HG02840 (cell line): ENCODE measurements around the gene CCDC171.

Experiments used
- ATAC-seq: cut with Tn5 transposase; IDR thresholded peaks from one replicate; pipeline ENCODE4 v1.9.1; 2021; ENCODE audit warnings: mild to moderate bottlenecking, moderate library complexity, moderate number of reproducible peaks; ENCODE audit not compliant: unreplicated experiment, low FRiP score

CCDC171 gene

DNA sequence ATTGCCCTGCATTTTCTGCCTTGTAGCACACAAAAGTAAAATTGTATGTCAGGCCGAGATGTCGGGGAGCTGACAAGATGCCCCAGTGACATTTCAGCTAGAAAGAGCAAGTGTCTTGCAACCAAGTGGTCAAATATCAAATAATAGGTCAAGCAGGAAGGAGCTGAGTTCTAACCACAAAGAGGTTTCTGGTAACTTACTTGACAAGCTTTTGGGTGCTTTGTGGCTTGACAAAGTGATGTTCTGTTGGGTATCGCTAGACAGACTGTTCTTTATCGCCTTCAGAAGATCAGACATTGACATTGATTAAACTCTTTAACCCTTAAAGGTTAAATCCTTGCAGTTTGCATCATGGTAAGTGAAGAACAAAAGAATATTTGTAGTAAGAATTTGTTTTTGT lies 419.9 kb downstream of the CCDC171 start:
- ATAC-seq, result no peak

DNA sequence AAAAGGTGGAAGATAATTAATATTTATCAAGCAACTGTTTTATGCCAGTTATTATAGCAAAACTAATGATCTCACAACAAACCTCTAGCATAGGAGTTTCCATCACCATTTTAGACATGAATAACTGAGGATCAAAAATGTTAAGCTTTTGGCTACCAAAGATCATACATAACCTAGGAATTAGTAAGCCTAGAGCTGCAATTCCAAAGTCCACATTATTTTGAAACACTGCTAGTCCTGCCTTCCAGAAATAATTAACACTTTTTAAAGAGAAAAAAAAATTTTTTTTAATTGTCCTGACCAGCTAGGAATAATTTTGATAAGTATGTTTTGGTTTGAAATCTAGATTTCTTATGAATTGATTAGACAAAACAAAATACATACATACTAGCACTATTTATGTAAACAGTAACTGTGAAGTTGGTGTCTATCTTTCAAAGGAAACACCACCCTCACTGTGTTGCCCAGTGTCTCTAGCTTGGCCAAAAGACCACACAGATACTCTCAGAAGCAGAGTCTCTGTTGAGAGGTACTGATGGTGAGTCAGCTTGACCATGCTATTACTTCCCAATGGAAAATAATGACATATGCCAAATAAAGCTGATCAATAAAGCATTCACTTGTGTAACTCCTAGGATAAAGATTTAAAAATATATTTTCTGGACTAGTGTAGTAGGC lies 422.4 kb downstream of the CCDC171 start:
- ATAC-seq, result no peak

DNA sequence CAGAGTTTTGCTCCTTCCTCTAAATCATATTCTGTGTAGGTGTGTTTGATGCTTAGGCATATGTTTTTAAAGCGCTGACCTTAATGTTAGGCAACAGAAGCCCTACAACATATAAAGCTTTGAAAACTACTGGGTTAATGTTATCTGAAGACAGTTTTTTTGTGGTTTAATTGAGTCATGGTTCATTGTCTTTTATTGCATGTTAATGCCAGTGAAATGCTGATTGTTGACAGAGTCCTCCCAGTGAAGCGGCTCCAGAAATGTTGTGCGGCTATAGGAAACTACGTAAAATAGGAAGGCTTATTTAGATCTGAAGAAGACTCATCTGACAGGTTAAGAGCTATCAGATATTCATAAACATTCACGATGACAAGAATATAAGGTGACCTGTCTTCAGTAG lies 424.6 kb downstream of the CCDC171 start:
- ATAC-seq, result no peak

DNA sequence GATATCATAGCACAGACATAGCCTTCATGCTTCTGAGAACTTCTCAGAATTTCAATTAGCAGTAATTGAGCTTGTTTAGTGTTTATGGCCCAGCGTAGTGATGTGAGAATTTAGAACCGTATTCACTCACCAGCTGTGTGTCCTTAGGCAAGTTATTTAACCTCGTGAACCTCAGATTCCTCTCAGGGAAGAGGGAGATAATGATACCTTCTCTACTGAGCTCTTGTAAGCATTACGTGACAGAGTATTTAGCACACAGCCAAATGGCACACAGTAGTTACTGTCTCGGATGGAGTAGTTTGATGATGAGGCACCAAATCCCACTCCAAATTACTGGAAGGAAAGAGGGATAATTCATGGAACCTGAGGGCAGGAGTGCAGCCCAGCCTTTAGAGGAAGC lies 429.3 kb downstream of the CCDC171 start:
- ATAC-seq, result no peak

DNA sequence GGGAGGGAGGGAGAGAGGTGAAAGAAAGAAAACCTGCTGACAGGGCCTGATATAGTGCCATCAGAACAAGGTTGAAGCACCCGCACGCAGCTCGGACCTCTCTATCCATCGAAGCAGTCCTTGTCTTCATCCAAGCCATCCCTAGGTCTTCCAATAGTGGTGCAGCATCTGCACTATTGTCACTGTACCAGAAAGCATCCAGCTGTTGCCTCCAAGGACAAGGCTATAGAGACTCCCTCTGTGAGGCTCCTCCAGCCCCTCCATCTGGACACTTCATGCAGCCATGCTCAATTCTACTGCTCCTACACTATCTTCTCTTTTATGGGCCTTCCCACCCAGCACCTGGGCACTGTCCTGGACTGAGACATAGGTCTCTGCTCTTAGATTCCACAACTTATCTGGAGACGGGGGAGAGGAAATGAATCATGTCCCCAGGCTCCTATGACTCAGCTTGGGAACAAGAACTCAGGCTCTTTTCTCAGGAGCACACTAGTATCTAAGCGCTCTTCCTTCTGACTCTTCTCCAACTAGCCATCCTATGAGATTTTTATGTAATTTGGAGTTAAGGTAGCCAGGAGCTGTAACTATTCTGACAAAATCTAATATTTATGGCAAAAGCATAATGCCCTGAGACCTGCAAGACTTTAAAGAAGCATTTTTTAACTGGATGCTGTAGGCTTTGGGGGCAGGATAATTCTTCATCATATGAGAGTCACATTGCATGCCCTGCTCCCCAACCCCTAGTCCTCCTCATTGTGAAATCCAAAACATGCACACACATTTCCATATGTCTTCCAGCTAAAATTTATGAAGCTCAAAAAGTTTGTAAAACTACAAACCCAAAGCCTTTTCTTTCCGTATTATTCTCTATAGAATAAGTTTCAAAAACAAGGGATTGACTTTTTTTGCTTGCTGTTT lies 446.8 kb downstream of the CCDC171 start:
- no peak for ATAC-seq

DNA sequence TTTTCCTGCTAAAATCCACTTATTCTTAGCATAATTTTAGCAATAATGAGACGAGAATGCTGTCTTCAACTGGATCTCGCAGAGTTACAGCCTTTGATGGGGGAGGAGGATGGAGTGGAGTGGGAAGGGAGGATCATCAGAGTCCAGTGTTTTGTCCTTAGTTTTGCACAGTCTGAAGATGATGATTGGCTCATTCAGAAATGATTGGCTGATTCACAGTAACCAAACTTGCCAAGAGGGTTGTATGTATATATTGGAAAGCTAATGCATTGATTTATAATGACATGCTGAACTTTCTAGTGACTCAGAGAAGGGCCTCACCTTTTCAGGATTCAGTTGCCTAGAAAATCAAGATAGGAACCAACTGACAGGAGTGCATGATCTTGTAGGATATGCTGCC lies 448.0 kb downstream of the CCDC171 start:
- no peak for ATAC-seq

DNA sequence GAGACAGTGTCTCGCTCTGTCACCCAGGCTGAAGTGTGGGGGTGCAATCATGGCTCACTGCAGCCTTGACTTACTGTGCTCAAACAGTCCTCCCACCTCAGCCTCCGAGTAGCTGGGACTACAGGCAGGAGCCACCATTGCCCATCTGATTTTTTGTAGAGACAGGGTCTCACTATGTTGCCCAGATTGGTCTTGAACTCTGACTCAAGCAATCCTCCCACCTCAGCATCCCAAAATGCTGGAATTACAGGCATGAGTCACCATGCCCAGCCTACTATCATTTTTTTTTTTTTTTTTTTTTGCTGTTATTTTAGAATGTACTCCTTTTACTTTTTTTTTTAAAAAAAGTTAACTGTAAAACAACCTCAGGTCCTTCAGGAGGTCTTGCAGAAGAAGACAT lies 449.0 kb downstream of the CCDC171 start:
- ATAC-seq, result no peak

DNA sequence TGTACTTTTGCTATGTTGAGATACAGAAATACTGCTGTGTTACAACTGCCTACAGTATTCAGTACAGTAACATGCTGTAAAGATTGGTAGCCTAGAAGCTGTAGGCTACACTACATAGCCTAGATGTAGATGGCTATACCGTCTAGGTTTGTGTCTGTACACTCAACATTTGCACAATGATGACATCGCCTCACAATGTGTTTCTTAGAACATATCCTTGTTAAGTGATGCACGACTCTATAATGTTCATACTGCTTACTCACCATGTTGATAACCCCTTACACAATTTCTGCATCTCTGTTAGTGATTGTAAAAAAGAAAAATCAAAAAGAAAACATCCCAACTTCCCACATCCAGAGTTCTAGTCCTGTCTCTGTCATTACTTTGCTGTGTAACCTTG lies 450.0 kb downstream of the CCDC171 start:
- ATAC-seq, result no peak

DNA sequence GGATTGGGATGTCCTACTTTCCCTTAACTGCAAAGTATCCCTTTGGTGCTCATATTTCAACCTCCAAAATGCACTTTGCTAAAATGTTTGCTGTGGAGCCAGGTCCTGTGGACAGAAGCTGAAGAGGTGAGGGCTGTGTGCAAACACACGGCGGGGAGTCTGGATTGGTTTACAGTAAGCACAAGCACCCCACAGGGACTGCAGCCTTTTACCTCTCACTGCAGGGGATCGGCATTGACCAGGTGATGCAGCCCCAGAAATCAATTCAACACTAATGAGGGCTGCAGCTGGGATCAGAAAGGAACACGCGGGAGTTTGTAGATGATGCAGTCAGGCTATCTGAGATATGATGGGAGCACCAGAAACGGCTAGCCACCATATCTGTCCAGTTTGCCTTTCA lies 450.9 kb downstream of the CCDC171 start:
- no peak for ATAC-seq

DNA sequence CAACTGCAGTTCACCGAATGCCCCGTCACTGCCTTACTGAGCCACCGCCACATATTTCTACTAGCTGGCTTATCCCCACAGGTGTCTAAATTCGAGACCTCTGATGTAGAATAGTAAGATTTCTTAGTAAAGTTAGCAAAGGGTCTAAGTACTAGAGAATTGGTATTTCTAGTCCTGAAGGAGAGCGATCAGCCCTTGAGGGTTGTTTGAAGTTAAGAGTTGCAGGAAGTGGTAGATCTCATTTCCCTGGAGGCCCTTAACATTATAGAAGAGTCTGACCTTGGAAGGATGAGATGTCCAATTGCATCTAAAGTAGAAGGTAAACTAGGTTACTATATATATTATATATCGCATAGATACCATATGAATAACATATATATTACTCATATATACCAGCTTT lies 451.8 kb downstream of the CCDC171 start:
- no peak for ATAC-seq

DNA sequence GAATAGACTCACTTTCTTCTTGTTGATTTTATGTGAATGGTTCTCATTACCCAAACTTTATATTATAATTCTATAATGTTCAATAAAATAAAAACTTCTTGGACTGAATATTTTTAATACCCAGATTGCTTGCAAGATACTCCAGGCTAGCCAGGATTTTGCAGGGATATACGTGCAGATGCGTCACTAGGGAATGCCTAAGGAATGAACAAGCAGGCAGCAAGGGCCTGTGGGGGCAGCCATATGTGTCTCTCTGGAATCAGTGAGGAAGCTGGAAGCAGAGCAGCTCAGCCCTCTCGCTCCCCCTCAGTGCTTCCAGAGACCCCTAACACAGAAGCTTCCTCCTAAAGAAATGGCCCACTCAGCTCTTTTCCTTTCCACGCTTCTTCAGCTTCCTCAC lies 457.4 kb downstream of the CCDC171 start:
- ATAC-seq, result no peak

DNA sequence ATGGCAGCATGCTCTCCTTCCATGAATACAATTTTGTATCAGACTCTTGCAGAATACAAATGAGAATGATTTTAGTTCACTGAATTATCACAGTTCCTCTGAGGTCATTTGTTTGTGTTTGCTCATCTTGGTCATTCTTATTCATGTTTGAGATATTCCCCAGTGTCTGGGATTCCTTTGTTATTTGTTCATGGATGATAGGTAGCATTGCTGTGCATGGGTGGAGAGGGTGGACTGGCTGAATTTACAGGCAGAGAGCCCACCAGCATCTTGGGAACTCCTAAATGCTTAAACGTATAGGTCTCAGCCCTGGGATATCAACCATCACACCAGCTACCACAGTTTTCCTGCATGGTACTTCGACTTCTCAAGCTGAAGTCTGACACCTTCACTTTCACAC lies 459.8 kb downstream of the CCDC171 start:
- ATAC-seq, result no peak

DNA sequence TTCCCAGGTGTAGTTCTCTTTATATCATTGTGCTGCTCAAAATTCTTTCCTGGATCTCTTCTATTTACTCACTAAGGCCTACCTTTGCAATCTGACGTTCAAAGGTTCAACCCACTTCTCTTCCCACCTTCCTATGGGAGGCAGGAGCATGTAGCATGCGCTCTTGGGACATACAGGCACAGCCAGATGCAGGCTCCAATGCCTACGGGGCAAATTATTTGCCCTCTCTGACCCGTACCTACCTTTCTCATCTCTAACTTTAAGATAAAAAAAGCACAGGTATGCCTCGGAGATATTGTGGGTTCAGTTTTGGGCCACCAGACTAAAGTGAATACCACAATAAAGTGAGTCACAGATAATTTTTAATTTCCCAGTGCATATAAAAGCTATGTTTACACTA lies 460.5 kb downstream of the CCDC171 start:
- ATAC-seq, result no peak

DNA sequence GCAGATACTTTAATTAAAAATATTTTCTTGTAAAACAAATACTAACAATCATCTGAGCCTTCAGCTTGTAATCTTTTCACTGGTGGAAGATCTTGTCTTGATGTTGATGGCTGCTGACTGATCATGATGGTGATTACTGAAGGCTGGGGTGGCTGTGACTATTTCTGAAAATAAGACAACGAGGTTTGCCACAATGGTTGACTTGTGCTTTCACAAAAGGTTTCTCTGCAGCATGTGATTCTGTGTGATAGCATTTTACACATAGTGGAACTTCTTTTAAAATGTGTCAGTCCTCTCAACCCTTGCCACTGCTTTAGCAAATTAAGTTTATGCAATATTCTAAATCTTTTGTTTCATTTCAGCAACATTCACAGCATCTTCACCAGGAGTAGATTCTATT lies 461.0 kb downstream of the CCDC171 start:
- no peak for ATAC-seq

DNA sequence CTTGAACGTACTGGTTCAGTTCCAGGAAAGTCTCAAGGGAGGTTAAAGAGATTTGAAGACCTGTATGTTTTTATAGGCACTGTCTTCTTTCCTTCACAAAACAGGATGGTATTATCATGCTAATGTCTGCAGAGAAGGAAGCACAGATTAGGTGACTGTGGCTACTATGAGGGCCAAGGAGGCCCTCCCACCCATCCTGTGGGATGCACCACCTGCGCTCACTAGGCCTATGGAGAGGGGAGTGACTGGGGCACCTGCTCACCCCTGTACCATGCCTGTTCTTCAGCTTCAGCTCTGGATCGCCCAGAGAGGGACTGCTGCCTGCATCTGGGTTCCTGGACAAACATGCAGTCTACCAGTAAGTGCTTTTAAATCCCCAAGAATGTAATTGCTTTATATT lies 469.4 kb downstream of the CCDC171 start:
- ATAC-seq, result no peak

DNA sequence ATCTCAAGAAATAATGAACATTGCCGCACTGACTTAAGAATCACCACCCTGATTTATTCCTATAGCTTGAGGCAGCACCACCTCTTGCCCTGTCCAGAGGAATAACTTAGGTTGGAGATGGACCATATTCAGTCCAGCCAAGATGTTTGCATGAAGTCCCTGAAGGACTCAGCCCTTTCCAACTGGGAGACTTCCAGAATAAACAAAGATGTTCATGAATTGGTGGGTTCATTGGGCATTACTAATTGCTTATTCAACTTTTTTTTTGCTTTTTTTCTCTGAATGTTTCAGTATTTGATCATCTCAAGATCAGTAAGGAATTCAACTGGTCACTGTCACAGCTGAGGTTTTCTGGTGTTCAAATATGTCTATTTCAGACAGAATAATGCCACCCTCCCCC lies 470.6 kb downstream of the CCDC171 start:
- no peak for ATAC-seq
